ENCODE data around the gene ASMTL.

DNA sequence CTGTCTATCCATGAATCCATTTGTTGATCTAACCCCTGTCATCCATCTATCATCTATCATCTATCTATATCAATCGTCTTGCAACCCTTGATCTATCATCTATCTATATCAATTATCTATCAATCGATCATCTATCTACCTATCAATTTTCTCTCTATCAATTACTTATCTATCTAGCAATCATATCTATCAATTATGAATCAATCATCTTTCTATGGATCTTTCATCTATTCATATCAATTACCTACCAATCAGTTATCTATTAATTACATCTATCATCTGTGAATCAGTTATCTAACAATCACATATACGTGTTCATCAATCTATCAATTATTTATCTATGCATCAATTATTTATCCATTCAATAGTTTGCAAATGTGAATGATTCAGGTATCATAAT is 24.5 kb upstream of the ASMTL start:
- no peak for TF ChIP-seq EZH2 (IDR thresholded peaks at IDR 0.05; ENCODE audit: insufficient read depth, poor library complexity, severe bottlenecking)
- no peak for TF ChIP-seq EZH2phosphoT487 (IDR thresholded peaks at IDR 0.05; ENCODE audit: insufficient read depth, low read depth)
